Chondrocyte (in vitro differentiated cells): Measurements from ENCODE around the gene DCLRE1C. TPM values are rescaled to one million over a fixed set of nuclear protein-coding genes. Genes with fewer than 3 reads are reported as not detected.

Experiments used
- DNase-seq: peaks from one replicate; pipeline ENCODE4 v3.0.0; 2021; ENCODE audit warnings: mixed read lengths, low spot score
- H3K27ac Mint-ChIP-seq: one replicate; pipeline ENCODE4 v1.8.0; 2021; ENCODE audit warnings: mild to moderate bottlenecking, moderate library complexity, mixed read lengths; ENCODE audit not compliant: unreplicated experiment
- H3K27me3 Mint-ChIP-seq: 2 replicates; pipeline ENCODE4 v1.8.0; 2021; ENCODE audit warnings: low read depth, mixed read lengths
- H3K36me3 Mint-ChIP-seq: 2 replicates; pipeline ENCODE4 v1.8.0; 2021; ENCODE audit warnings: low read depth, mixed read lengths
- H3K4me1 Mint-ChIP-seq: 2 replicates; pipeline ENCODE4 v1.8.0; 2021; ENCODE audit warnings: low read depth, mild to moderate bottlenecking, mixed read lengths
- H3K4me3 Mint-ChIP-seq: one replicate; pipeline ENCODE4 v1.8.0; 2021; ENCODE audit warnings: mild to moderate bottlenecking, moderate library complexity, mixed read lengths; ENCODE audit not compliant: unreplicated experiment
- H3K9me3 Mint-ChIP-seq: 2 replicates; pipeline ENCODE4 v1.8.0; 2021; ENCODE audit warnings: low read depth, mixed read lengths
- CTCF ChIP-seq: fragments of 200-600 bp; sonication (generic); IDR thresholded peaks from 2 replicates; pipeline ENCODE4 v1.5.0; 2021; ENCODE audit warnings: antibody characterized with exemption, mild to moderate bottlenecking, moderate library complexity
- total RNA-seq: library from RNA; stranded (reverse); gene quantifications from 3 replicates; pipeline ENCODE4 v1.2.1, GENCODE V29; 2021

DCLRE1C gene
- total RNA-seq, 1 donor from 2014 or later = 7.4 TPM

GRCh38 chr10:14852236-14852635 lies 101.7 kb downstream of the DCLRE1C start:
- no peak for TF ChIP-seq CTCF
- Mint-ChIP-seq H3K27me3 (no peaks in the 10 kb centered on the region), H3K4me1 (no peaks in the 10 kb centered on the region), H3K9me3 (no peaks in the 10 kb centered on the region), H3K36me3 (peaks cover 13% of the 10 kb centered on the region), H3K27ac (no peak overlapping the region), H3K4me3 (no peak overlapping the region)
- DNase-seq = no peak

Other genes with a start within 250 kb of the DCLRE1C start
- 13.8 to 29.6 TPM (median 29.1 TPM) in 3 replicates for gene FAM107B, start 179.2 kb downstream of the DCLRE1C start, total RNA-seq
- gene CDNF, start 116.1 kb downstream of the DCLRE1C start, total RNA-seq = 0.32 to 1.9 TPM (median 0.69 TPM) in 3 replicates
- gene HSPA14, start 115.8 kb downstream of the DCLRE1C start, total RNA-seq = 6.8 to 10.2 TPM (median 7.0 TPM) in 3 replicates
- gene MSANTD7, start 115.8 kb downstream of the DCLRE1C start, total RNA-seq = 11.3 to 13.4 TPM (median 12.3 TPM) in 3 replicates
- gene SUV39H2, start 75.2 kb downstream of the DCLRE1C start, total RNA-seq = 8.3 to 13.1 TPM (median 9.2 TPM) in 3 replicates
- gene MEIG1, start 5.3 kb upstream of the DCLRE1C start, total RNA-seq = not detected in 3 replicates
- 1.9 to 3.4 TPM (median 2.1 TPM) in 3 replicates for gene OLAH, start 89.8 kb upstream of the DCLRE1C start, total RNA-seq
- 0.51 to 2.2 TPM (median 1.1 TPM) in 3 replicates for gene ACBD7, start 134.7 kb upstream of the DCLRE1C start, total RNA-seq
- gene RPP38, start 143.3 kb upstream of the DCLRE1C start, total RNA-seq = 13.2 to 14.3 TPM (median 13.5 TPM) in 3 replicates
- 13.7 to 16.0 TPM (median 14.5 TPM) in 3 replicates for gene NMT2, start 214.6 kb upstream of the DCLRE1C start, total RNA-seq